Body of pancreas (tissue), 4 donors: ENCODE results near the gene PLEKHG3. TPM values are rescaled to one million over a fixed set of nuclear protein-coding genes. Genes with fewer than 3 reads are reported as not detected.

ENCODE experiments used
- ATAC-seq: fragments of 150-250 bp; one replicate; pipeline ENCODE4 v1.9.1; 2016
- DNase-seq, 4 donors: peaks; one replicate each; pipeline ENCODE4 v3.0.0-alpha.2; 2019
- H3K27ac ChIP-seq, 4 donors: fragments of 200-600 bp; sonication (generic); 1 replicate in 3 of 4; 2 replicates in 1 of 4; pipeline versions ENCODE4 v1.5.1 to v1.6.1; 2016 to 2019; ENCODE audit warnings: mild to moderate bottlenecking in 1 of 4, mixed read lengths in 1 of 4, moderate library complexity in 1 of 4
- H3K27me3 ChIP-seq, 2 donors: fragments of 200-600 bp; sonication (generic); one replicate each; pipeline ENCODE4 v1.6.0; 2016; ENCODE audit warnings: mild to moderate bottlenecking in 1 of 2
- H3K36me3 ChIP-seq, 2 donors: fragments of 200-600 bp; sonication (generic); replicated peaks in 1 of 2; 2 replicates each; pipeline ENCODE4 v1.5.1; 2016; ENCODE audit warnings: low read depth in 2 of 2; ENCODE audit not compliant: insufficient read depth in 1 of 2
- H3K4me1 ChIP-seq: fragments of 200-600 bp; sonication (generic); one replicate; pipeline ENCODE4 v1.6.0; 2016
- H3K4me3 ChIP-seq, 2 donors: fragments of 200-600 bp; sonication (generic); 1 replicate in 1 of 2; 2 replicates in 1 of 2; pipeline ENCODE4 v1.5.1; 2016 to 2019
- H3K9me3 ChIP-seq, 3 donors: fragments of 200-600 bp; sonication (generic); 1 replicate in 2 of 3; 2 replicates in 1 of 3; pipeline ENCODE4 v1.5.1; 2016
- POLR2A ChIP-seq, 3 donors: fragments of 450-650 bp; IDR thresholded peaks; one replicate each; pipeline ENCODE4 v1.6.1; 2016; ENCODE audit warnings: antibody characterized with exemption in 3 of 3, mild to moderate bottlenecking in 2 of 3
- WGBS, 2 donors: methylation state at CpG; one replicate each; pipeline ENCODE4 v1.1.5; 2017; 5-methylcytosine and 5-hydroxymethylcytosine counted together
- intact Hi-C: fragments of 100-400 bp; cut with DNase I; formaldehyde crosslinking; loops from one replicate; pipeline ENCODE4 v1.15.1; 2023
- total RNA-seq, 2 donors: library from RNA; depleted of rRNA; stranded (reverse); fragments of >200 nt; gene quantifications; one replicate each; pipeline ENCODE4 v1.1.0, GENCODE V29; 2016
- TF ChIP-seq, protein P1 (sequence below), 7 experiments: fragments of 450-650 bp in 4 of 7; fragments of 200-600 bp in 3 of 7; sonication (generic) in 3 of 7; IDR thresholded peaks; one replicate each; pipeline ENCODE4 v1.5.1; 2016 to 2019; ENCODE audit warnings: antibody characterized with exemption in 7 of 7

The PLEKHG3 gene
- total RNA-seq, 2 donors from 2014 or later = 34.5 to 40.2 TPM

DNA sequence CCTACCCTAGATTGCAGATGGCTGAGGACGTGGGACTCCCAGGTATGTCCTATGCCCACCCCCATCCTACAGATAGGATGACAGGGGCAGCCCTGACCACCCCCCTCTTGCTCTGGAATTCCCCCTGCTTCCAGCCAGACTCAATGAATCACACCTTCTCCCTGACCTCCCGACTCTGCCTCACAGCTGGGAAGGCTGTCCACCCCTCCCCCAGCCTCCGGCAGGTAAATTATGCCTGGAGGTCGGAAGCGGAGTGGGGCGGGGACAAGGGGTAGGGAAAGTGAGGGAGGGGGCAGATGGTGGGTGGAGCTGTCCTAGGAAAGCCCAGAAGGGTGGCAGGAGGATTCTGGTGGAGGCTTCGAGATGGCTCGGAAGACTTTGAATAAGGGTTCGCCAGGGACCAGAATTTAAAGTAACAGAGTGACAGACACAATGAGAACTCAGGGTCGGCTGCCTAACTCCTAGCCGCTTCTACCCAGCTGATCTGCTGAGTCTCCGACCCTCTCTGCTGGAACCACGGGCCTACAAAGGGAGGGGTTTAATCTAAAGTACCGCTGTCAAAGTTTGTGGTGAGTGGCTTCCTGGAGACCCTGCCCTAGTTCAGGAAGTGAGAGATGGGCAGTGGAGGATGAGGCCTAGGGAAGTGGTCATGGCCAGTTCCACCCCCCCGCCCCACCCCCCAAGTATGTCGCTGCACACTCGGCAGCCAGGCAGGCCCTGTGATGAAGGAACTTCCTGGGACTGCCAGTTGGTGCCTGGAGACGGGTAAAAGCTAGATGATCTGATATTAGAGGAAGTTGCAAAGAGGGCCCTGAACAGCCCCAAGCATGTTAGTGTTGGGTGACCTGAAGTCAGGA, 4.2 kb downstream of the PLEKHG3 start:
- Histone ChIP-seq H3K9me3 (no peaks in the 10 kb centered on the region), H3K4me1 (peaks cover 70% of the 10 kb centered on the region), H3K36me3 (no peaks in the 10 kb centered on the region), H3K27me3 (no peaks in the 10 kb centered on the region), H3K27ac (peak overlapping the region; percentile 59 to 97 (median 85)), H3K4me3 (no peak overlapping the region)
- TF ChIP-seq, protein P1, sequence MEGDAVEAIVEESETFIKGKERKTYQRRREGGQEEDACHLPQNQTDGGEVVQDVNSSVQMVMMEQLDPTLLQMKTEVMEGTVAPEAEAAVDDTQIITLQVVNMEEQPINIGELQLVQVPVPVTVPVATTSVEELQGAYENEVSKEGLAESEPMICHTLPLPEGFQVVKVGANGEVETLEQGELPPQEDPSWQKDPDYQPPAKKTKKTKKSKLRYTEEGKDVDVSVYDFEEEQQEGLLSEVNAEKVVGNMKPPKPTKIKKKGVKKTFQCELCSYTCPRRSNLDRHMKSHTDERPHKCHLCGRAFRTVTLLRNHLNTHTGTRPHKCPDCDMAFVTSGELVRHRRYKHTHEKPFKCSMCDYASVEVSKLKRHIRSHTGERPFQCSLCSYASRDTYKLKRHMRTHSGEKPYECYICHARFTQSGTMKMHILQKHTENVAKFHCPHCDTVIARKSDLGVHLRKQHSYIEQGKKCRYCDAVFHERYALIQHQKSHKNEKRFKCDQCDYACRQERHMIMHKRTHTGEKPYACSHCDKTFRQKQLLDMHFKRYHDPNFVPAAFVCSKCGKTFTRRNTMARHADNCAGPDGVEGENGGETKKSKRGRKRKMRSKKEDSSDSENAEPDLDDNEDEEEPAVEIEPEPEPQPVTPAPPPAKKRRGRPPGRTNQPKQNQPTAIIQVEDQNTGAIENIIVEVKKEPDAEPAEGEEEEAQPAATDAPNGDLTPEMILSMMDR (IDR thresholded peaks at IDR 0.05) = no peak
- no peak for TF ChIP-seq POLR2A (IDR thresholded peaks at IDR 0.05)
- 16 to 18% methylated on average over 18 of the region's 18 CpGs for WGBS, 2 donors
- intact Hi-C loops = no loop called here
- DNase-seq (peak; percentile 59 to 82 (median 78)), ATAC-seq (peak; percentile 13)

DNA sequence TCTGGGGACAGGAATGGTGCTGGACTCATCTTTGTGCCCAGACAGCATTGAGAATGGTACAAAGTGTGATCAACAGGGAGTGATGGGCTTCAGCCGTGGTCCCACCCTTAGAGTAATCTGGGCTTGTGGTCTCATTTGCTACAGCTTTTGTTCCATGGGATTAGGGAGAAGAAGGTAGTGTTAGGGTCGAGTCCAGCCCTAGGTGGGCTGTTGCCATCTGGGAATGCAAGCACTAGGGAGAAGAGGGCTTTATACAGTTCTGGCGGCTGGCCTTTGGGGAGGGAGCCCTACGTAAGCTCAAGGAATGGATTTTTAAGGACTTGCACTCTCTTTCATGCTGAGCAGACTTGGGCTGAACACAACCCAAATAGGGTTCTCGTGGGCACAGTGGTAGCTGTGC, 4.9 kb downstream of the PLEKHG3 start:
- no peak overlapping the region for H3K4me3 ChIP-seq
- peak overlapping the region in 3 of 4 donors; percentile 84 to 97 (median 86) for H3K27ac ChIP-seq
- H3K4me1 ChIP-seq = peaks cover 65% of the 10 kb centered on the region
- no peaks in the 10 kb centered on the region for H3K36me3 ChIP-seq
- WGBS, 2 donors = 71 to 91% methylated on average over 4 to 5 of the region's 5 CpGs
- DNase-seq (no peak), ATAC-seq (no peak)
- intact Hi-C loops = no loop called here
- H3K27me3 ChIP-seq = no peaks in the 10 kb centered on the region
- no peaks in the 10 kb centered on the region for H3K9me3 ChIP-seq
- no peak for TF ChIP-seq POLR2A (IDR thresholded peaks at IDR 0.05)
- TF ChIP-seq, protein P1 (IDR thresholded peaks at IDR 0.05) = no peak

DNA sequence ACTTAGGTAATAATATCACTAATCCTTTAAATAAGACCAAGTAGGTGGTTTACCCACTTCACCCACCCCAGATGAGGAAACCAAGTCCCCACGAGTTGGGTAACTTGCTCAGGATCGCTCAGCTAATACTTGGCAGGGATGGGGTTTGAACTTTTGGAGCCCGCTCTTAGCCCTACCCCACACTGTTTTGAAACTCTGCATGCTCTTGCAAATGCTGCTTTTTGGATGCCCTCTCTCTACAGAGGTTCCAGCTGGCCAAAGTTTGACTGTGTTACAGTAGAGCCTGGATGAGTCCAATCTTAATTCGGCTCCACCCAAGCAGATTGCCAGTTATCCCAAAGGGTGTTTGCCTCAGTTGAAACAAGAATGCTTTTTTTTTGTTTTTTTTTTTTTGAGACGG, 6.8 kb downstream of the PLEKHG3 start:
- peak overlapping the region in 1 of 4 donors; percentile 97 for H3K27ac ChIP-seq
- H3K27me3 ChIP-seq = no peaks in the 10 kb centered on the region
- no peak for DNase-seq
- peaks cover 76% of the 10 kb centered on the region for H3K4me1 ChIP-seq
- 70 to 74% methylated on average over 5 of the region's 5 CpGs for WGBS, 2 donors
- no peak overlapping the region for H3K4me3 ChIP-seq
- H3K36me3 ChIP-seq = no peaks in the 10 kb centered on the region
- TF ChIP-seq, protein P1 (IDR thresholded peaks at IDR 0.05) = no peak
- TF ChIP-seq POLR2A (IDR thresholded peaks at IDR 0.05) = no peak
- no peaks in the 10 kb centered on the region for H3K9me3 ChIP-seq
- no peak for ATAC-seq
- intact Hi-C loops = no loop called here

DNA sequence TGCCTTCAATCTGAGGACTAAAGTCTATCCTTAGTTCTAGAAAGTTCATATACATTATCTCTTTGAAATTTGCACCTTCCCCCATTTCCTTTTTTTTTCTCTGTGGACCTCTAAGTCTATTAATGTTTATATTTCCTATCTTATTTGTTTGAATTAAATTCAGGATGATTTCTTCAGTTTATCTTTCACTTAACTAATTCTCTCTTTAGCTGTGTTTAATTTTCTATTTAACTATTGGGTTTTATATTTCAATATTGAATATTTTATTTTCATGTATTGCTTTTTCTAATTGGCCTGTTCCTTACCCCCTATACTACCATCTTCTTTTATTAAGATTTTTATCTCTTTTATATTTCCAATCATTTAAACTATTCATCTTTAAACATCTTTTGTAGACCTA, 9.5 kb downstream of the PLEKHG3 start:
- H3K9me3 ChIP-seq = no peaks in the 10 kb centered on the region
- no peak overlapping the region for H3K4me3 ChIP-seq
- H3K4me1 ChIP-seq = peaks cover 75% of the 10 kb centered on the region
- intact Hi-C loops = no loop called here
- peak overlapping the region in 1 of 4 donors; percentile 93 for H3K27ac ChIP-seq
- TF ChIP-seq POLR2A (IDR thresholded peaks at IDR 0.05) = no peak
- TF ChIP-seq, protein P1 (IDR thresholded peaks at IDR 0.05) = no peak
- ATAC-seq (no peak), DNase-seq (no peak)
- H3K27me3 ChIP-seq = no peaks in the 10 kb centered on the region
- H3K36me3 ChIP-seq = no peaks in the 10 kb centered on the region
